RPMI7951 (cell line): ENCODE results near the gene UBL3. TPM values are rescaled to one million over a fixed set of nuclear protein-coding genes. Genes with fewer than 3 reads are reported as not detected.

Experiments
- DNase-seq: peaks from one replicate; pipeline ENCODE4 v3.0.0-alpha.2; 2012; ENCODE audit warnings: low read depth
- total RNA-seq: library from RNA; depleted of rRNA; stranded (reverse); fragments of >200 nt; shearing (Covaris generic); gene quantifications from 2 replicates; pipeline ENCODE4 v1.2.3, GENCODE V29; 2014

Gene UBL3
- total RNA-seq, 1 experiment from 2014 or later = 24.5 TPM

DNA sequence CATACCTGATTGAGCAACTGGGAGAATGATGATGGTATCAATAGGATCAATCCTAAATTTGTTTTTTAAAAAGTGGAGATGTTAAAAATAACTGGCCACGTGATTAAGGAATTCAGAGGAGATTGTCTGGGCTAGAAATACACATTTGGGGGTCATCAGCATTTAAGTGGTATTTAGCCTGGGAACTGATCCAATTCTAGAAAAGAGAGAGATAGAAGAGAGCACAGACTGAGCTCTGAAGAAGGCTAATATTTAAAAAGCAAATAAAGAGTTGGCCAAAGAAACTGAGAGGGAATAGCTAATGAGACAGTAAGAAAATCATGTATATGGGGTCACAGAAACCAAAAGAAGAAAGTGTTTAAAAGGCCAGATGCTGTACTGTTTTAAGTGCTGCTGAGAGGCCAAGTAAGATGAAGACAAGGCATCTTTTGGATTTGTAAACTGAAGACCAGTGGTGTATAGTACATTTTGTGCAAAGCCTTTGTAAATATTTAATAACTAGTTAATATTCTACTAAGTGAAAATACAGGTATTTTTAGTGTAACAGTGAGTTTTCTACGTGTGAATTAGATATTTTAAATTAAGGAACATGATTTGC is 40.2 kb downstream of the UBL3 start:
- DNase-seq = no peak

DNA sequence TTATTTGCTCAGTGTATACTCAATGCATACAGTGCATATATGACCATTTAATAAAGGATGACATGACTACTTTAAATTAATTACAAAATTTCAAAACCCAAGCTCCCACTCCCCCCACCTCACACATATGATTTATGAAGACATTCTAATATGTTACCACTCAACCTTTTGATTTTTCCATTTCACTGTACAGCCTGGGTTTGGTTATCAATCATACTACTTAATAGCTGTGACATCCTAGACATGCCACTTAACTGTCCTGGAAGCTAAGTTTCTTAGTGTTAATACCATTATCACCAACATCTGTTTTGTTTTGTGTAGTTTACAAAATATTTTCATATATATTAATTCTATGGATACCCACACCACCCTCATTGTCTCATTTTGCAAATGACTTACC is 42.2 kb downstream of the UBL3 start:
- no peak for DNase-seq

- no peak for DNase-seq
Measured at GRCh38 chr13:29805994-29806979, 44.1 kb downstream of the UBL3 start.

- DNase-seq = no peak
Measured at GRCh38 chr13:29803221-29803620, 47.2 kb downstream of the UBL3 start.

DNA sequence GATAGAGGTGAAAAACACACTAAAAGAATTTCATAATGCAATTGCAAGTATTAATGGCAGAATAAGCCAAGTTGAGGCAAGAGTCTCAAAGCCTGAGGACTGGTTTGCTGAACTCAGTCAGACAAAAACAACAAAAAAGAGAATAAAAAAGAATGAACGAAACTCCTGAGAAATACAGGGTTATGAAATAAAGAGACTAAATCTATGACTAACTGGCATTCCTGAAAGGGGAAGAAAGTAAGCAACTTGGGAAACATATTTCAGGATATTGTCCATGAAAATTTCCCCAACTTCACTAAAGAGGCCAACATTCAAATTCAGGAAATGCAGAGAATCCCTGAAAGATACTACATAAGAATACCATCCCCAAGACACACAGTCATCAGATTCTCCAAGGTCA is 47.8 kb downstream of the UBL3 start:
- DNase-seq = no peak

DNA sequence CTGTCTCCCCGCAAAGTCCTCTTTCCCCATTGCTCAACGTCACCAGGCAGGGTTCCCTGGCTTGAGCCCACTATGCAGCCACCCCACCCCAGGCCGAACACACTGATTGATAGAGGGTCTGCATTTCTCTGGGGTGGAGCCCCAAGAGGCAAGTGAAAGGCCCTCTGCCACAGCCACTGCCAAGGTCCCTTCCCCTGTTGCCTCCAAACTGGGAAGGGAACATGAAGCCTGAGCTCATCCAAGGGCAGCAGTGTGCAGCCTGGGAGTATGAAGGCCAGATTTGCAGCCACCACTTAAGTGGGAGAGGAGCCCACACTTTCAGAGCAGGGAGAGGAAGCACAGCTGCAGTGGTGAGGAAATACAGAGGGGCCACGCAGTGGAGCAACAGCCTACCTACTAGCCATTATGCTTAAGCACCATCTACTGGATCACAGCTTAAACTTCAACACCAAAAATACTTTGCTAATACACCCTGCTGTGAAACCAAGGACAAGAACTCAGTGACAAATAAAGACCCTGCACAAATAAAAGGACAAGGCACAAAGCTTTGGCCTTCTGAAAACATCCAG is 48.6 kb downstream of the UBL3 start:
- DNase-seq = peak; percentile 35

DNA sequence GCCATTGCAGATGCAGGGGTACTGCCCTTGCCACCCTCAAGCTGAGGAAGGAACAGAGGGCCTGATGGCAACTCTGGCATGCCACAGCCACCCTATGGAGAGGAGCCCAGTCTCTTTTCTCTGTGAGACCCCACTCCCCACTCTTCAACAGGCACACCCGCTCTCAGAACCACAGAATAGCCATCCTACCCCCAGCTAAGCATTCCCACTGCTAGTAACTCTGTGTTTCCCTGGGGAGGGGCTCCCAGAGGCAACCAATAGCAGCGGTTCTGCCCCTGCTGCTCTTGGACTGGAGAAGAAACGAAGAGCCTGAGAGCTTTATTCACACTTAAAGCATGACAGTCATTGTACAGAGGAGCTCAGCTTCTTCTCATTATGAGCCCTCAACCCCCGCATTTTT is 49.3 kb downstream of the UBL3 start:
- DNase-seq = no peak

GRCh38 chr13:29800687-29801086 is 49.7 kb downstream of the UBL3 start:
- peak; percentile 2 for DNase-seq

GRCh38 chr13:29799041-29799440 is 51.4 kb downstream of the UBL3 start:
- peak; percentile 33 for DNase-seq

- no peak for DNase-seq
Measured at GRCh38 chr13:29791997-29792780, 58.2 kb downstream of the UBL3 start.

DNA sequence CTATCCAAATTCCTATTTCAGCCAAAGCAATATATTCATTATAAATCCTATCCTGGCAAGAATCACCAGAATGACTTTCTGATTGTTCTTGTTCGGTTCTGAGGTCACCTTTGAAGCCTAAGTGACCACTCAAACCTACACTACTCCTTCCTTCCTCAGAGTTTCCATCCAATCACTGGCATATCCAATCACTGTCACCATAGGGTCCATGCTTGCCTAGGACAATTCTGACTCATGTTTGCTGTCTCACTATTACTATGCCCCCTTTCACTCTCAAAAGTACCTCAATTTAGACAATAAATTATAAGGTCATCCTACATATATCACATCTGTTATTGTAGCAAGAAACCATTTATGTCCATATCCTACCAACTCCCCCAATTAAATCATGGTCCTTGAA is 58.9 kb downstream of the UBL3 start:
- DNase-seq = no peak

DNA sequence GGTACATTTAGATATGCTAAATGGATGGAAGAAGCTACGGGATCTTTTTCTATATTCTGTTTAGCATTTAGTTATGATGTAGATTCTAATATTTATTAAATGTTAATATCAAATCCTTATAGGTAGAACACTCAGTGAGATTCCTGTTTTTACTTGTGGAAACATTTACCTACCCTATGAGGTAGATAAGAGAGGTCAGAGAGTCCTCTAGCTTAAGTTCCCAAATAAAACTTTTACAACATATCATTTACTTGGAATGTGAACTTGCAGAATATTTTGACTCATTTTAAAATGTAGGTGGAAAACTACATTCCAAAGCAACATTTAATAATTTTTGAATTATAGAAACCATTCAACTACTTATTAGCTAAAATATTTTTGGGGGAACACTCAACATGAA is 63.7 kb downstream of the UBL3 start:
- DNase-seq = no peak

- no peak for DNase-seq
Measured at GRCh38 chr13:29785978-29786377, 64.4 kb downstream of the UBL3 start.

DNA sequence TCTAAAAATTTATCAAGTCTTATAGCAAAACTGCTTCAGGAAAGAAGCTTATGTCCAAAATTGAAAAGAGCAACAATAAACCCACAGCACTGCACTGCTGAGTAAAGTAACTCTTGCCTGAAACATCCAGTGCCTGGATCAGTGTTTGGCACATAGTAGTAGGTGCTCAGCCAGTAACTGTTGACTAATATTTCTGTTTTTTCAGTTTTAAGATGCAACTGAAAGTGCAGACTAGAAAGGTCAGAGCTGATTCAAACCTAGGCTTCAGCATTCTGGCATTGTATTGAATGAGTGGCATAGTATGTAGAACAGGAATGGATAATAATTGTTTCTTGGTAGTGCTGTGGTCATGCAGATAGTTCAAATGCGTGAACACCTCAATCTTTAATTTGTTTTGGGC is 67.6 kb downstream of the UBL3 start:
- DNase-seq = no peak

DNA sequence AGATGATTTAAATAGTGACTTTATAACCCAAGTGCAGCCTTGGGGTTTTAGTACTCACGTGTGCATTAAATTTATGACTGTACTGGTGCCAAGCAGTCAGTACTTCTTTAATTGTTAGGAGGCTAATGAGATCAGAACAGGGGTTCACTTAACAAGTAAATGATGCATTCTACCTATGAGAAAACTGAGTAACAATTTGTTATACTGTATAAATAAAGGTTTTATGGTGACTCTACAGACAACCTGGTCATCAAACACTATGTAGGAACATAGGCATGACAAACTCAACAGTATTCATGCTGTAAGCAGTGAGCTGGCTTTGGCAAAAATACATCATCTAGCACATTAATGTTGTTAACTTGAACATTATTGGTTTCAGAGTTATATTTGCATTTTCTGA is 75.6 kb downstream of the UBL3 start:
- no peak for DNase-seq

GRCh38 chr13:29771247-29771646 is 79.2 kb downstream of the UBL3 start:
- DNase-seq = peak; percentile 36

- no peak for DNase-seq
Measured at GRCh38 chr13:29767006-29767405, 83.4 kb downstream of the UBL3 start.

GRCh38 chr13:29763436-29764180 is 86.8 kb downstream of the UBL3 start:
- DNase-seq = no peak

GRCh38 chr13:29761815-29762214 is 88.6 kb downstream of the UBL3 start:
- DNase-seq = no peak

- no peak for DNase-seq
Measured at GRCh38 chr13:29761160-29761559, 89.3 kb downstream of the UBL3 start.

GRCh38 chr13:29760544-29760943 is 89.9 kb downstream of the UBL3 start:
- DNase-seq = no peak
